GM21367 (cell line): ENCODE data around the gene SYTL1.

Source experiments
- ATAC-seq: cut with Tn5 transposase; IDR thresholded peaks from one replicate; pipeline ENCODE4 v1.9.1; 2021; ENCODE audit not compliant: unreplicated experiment

The SYTL1 gene

DNA sequence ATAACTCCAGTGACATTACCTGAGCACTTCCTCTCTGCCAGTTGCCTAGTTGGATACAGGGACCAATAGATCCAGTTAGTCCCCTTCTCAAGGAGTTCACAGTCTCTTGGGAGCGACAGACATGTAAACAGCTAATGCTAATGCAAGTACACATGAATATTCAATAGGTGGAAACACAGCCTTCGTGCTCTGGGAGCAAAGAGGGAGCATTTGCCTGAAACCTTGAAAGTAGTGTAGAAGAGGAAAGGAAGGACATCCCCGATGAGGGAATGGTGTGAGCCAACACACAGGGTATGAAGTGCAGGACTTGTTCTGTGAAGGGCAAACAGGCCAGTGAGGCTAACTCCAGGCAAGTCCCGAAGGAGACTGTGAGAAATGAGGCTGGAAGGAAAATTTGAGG lies 23.7 kb upstream of the SYTL1 start:
- ATAC-seq = no peak

GRCh38 chr1:27318596-27318995 lies 23.2 kb upstream of the SYTL1 start:
- ATAC-seq = no peak

DNA sequence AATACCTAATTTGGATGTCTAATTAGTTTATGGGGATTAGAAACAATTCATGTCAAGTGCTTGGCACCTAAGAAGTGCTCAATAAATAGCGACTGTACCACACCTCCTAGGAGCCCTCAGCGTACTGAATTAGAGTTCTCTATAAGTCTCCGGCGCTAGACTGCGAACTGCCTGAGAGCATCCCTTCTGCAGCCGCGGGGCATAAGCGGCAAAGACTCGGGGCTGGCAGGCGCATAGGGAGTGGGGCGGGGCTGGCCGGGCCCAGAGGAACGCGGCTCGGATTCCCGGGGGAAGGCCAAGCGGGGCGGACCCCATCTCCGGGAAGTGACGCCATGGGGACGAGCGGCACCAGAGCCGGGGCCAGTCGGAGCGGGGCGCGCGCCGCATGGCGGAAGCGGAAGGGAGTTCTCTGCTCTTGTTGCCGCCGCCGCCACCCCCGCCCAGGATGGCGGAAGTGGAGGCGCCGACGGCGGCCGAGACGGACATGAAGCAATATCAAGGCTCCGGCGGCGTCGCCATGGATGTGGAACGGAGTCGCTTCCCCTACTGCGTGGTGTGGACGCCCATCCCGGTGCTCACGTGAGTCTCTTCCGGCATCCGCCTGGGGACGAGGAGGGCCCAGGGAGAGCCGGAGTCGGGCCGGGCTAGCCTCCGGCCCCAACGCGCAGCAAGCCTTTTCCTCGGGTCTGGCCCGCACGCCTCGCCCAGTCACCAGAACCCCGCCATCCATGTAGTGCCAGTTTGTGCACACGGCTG lies 19.8 kb upstream of the SYTL1 start, which contains the start of gene TMEM222:
TMEM222 (plus strand) TSS at position 351 of the 756 bp plus-strand sequence; CDS start at position 386, 35 bp downstream.
- peak; percentile 81 for ATAC-seq

DNA sequence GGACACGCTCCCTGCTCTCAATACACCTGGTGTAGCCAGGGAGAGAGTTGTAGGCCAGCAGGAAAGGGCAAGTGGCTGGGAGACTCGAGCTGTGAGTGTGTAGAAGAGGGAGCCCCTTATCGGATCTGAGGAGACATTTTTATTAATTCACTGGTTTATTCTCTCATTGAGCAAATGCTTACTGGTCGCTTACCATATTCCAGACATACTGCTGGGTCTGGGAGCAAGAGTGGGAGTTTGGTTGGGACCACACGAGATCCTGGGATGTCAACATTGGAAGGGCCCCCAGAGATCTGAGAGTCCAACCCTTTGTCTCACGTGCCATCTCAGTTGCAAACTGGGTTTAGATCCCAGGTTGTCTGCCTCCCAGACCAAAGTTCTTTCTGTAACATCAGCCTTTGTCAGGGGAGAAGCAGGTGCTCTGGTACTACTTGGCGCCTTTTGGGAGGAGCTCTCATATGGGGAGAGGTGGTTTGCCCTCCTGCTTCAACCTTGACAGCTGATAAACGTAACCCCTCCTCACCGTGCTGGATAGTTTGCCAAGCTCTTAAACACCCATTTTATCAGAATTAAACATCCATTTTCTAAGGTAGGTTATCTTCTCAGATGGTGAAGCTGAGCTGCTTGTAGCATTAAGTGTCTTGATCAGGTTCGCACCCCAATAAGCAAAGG lies 19.1 kb upstream of the SYTL1 start:
- ATAC-seq = no peak

DNA sequence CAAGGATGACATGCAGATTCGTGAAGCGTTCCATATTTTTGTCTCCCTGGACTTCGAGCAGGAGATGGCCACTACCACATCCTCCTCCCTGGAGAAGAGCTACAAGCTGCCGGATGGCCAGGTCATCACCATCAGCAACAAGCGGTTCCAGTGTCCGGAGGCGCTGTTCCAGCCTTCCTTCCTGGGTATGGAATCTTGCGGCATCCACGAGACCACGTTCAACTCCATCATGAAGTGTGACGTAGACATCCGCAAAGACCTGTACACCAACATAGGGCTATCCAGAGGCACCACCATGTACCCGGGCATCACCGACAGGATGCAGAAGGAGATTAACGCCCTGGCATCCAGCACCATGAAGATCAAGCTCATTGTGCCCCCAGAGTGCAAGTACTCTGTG lies 16.5 kb upstream of the SYTL1 start:
- no peak for ATAC-seq

GRCh38 chr1:27327964-27328363 lies 13.9 kb upstream of the SYTL1 start:
- no peak for ATAC-seq

GRCh38 chr1:27330786-27331185 lies 11.0 kb upstream of the SYTL1 start:
- no peak for ATAC-seq

GRCh38 chr1:27331426-27331825 lies 10.4 kb upstream of the SYTL1 start:
- ATAC-seq = no peak

- ATAC-seq = no peak
Measured at GRCh38 chr1:27331922-27332321, 9.9 kb upstream of the SYTL1 start.

GRCh38 chr1:27332536-27333281 lies 9.1 kb upstream of the SYTL1 start:
- ATAC-seq = no peak

DNA sequence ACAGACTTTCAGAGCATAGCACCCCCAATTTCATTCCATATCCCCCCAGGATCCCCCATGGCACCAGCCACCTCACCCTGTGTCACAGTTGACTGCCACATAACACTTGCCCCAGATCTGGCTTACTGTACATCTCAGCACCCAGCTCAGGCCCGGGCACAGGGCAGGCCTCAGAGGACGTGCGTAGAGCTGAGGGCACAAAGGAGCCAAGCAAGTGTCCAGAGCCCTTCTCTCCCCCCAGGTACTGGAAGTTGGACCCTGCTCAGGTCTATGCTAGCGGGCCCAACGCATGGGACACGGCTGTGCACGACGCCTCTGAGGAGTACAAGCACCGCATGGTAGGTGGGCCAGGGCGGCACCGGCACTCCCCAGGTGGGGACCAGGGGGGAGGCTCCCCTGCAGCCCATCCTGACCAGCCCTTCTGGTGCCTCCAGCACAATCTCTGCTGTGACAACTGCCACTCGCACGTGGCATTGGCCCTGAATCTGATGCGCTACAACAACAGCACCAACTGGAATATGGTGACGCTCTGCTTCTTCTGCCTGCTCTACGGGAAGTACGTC lies 8.0 kb upstream of the SYTL1 start:
- ATAC-seq = no peak

DNA sequence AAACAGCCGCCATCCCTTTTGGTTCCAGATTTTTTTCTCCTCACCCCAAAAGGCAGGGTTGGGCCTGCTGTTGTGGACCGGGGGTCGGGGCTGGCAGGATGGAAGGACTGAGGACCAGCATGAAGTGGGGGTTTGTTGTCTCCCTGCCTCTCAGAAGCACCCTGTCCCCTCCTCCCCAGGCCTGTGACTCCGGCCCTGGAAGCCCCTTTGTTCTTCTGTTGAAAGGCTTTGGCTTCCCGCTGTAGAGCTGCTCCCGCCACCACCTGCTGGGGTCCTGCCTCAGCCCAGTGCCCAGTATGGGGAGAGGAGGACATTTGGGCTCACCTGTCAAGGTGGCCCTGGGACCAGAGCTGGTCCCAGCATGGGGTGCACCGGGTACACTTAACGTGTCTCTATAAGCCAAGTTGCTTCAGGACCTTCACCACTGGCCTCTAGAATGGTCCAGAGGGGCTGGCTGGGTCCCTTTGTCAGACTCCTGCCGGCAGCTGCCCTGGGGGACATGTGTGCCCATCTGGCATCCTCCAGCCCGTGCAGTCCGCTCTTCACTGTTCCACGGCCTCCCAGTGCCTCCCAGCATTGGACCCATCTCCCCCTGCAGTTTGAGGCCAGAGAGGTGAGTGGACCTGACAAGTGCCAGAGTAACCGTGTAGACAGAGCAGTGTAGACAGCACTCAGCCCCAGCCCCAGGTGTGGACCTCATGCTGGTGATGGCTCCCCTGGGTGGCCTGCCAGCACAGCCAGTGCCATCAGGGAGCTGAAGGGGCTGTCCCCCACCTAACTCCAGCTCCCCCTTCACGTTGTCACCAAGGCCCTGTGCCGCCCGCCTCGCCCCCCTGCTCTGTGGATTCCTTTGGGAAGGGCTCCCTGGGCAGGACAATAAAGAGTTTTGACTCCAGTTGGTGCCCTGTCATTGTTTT lies 6.1 kb upstream of the SYTL1 start:
- ATAC-seq = no peak

DNA sequence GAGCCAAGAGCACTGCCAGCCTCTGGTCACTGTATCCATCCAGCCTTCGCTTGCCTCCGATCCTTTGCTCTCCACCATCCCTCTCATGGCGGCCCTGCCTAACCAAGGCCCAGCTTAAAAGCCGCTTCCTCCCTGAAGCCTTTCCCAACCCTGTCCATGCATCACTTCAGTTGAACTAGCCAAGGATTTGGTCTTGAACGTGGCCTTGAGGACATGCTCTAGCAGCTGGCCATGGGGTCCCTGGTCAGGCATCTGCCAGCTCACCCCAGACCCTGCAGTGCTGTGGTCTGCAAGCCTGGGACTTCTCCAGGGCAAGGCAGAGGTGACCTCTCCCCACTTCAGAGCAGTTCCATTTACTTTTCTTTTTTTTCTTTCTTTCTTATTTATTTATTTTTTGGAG lies 5.1 kb upstream of the SYTL1 start:
- no peak for ATAC-seq

DNA sequence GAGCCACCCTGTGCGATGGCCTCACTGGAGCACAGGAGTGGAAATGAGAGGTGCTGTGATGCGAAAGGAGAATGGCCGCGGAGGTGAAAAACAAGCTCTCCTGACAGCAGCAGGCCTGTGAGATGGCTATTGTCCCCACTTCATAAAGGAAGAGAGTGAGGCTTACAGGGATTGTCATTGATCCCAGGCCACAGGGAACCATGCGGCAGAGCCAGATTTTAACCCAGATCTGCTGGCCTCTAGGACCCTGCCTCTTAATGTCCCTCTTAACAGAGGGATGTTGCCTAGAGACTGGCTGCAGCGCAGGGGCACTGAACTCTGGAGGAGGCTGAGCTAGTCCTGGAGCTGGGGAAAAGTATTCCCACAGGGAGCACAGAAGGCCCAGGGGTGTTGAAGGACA lies 3.1 kb upstream of the SYTL1 start:
- ATAC-seq = no peak

- no peak for ATAC-seq
Measured at GRCh38 chr1:27339213-27339612, 2.6 kb upstream of the SYTL1 start.

DNA sequence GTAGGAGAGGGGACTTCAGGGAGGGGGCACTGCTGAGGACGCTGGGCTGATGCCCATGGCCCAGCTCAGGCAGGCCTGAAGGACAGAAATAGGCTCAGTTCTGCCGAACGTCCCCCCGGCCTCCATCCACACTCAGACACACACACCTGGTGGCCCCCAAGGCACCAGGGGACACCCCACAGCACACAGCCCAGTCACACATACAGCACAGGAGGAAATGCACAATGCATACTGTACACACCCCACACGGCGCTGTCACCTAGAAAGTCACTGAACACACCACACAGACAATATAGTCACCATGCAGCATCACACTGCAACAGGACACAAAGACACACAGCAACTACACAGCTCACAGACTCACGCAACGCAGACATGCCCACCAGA lies 562 bp downstream of the SYTL1 start:
- ATAC-seq = no peak

DNA sequence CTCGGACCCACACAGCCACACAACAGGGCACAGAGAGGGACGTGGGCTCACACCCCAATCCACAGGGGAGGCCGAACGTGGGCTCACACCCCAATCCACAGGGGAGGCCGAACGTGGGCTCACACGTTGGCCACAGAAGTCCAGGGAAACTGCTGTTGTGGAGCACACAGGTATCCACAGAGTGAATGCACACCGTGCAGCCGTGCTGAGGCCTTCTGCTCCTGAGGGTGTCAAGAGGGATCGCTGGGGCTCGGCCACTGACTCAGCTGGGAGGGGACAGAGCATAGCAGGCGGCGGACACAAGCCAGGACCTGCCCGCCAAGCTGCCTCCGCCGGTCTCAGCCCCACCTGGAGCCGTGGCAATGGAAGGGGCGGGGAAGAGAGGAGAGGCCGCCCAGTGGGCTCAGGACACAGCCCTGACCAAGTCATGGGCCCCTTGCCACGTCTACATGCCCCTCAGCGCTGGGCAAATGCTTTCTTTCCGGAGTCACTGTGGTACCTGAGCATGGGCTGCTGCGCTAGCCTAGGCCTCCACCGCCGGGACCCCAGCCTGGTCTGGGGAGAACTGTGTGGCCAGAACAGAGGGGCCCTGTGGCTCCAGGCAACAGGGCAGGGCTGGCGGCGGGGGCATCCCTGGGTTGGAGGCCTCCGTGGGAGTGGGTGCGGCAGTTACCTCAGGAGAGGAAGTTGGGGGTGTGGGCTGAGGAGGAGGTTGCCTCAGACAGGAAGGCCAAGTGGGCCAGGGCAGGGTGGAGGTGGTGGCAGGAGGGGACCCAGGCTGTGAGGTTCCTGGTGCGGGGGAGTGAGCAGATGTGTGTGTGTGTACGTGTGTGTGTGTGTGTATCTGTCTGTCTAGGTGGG lies 1.2 kb downstream of the SYTL1 start:
- no peak for ATAC-seq

- no peak for ATAC-seq
Measured at GRCh38 chr1:27343639-27344025, 1.8 kb downstream of the SYTL1 start.

- ATAC-seq = no peak
Measured at GRCh38 chr1:27345272-27345671, 3.5 kb downstream of the SYTL1 start.

- ATAC-seq = no peak
Measured at GRCh38 chr1:27346357-27346756, 4.5 kb downstream of the SYTL1 start.
